HCT116 (cell line): ENCODE data around the gene SBF1. TPM values are rescaled to one million over a fixed set of nuclear protein-coding genes. Genes with fewer than 3 reads are reported as not detected.

Experiments used
- total RNA-seq: library from RNA; stranded (reverse); gene quantifications from one replicate; pipeline ENCODE4 v1.2.1, GENCODE V29; 2021; ENCODE audit not compliant: unreplicated experiment

Gene SBF1
- total RNA-seq, 1 experiment from 2014 or later, result 91.1 TPM

Other genes with a start within 250 kb of the SBF1 start
- gene TUBGCP6, start 230.0 kb downstream of the SBF1 start, total RNA-seq, result 38.6 TPM
- 67.5 TPM for gene HDAC10, start 223.8 kb downstream of the SBF1 start, total RNA-seq
- 86.7 TPM for gene MAPK12, start 213.4 kb downstream of the SBF1 start, total RNA-seq
- gene MAPK11, start 204.7 kb downstream of the SBF1 start, total RNA-seq, result 19.3 TPM
- 236 TPM for gene PLXNB2, start 167.4 kb downstream of the SBF1 start, total RNA-seq
- gene DENND6B, start 148.0 kb downstream of the SBF1 start, total RNA-seq, result 11.0 TPM
- gene PPP6R2, start 131.7 kb downstream of the SBF1 start, total RNA-seq, result 61.3 TPM
- 12.8 TPM for gene ADM2, start 6.5 kb upstream of the SBF1 start, total RNA-seq
- gene MIOX, start 11.8 kb upstream of the SBF1 start, total RNA-seq, result 0.39 TPM
- 56.9 TPM for gene LMF2, start 32.7 kb upstream of the SBF1 start, total RNA-seq
- gene NCAPH2, start 33.2 kb upstream of the SBF1 start, total RNA-seq, result 99.1 TPM
- gene SCO2, start 50.6 kb upstream of the SBF1 start, total RNA-seq, result 7.0 TPM
- gene TYMP, start 55.0 kb upstream of the SBF1 start, total RNA-seq, result 43.2 TPM
- 0.69 TPM for gene KLHDC7B, start 70.9 kb upstream of the SBF1 start, total RNA-seq
- gene SYCE3, start 87.9 kb upstream of the SBF1 start, total RNA-seq, result not detected
- 35.1 TPM for gene CPT1B, start 103.4 kb upstream of the SBF1 start, total RNA-seq
- 55.1 TPM for gene CHKB, start 107.8 kb upstream of the SBF1 start, total RNA-seq
- 6.4 TPM for gene MAPK8IP2, start 125.8 kb upstream of the SBF1 start, total RNA-seq
- 16.4 TPM for gene ARSA, start 153.1 kb upstream of the SBF1 start, total RNA-seq
- gene SHANK3, start 197.8 kb upstream of the SBF1 start, total RNA-seq, result 16.0 TPM